HepG2 (cell line): Measurements from ENCODE around the gene RPTOR.

Source experiments
- ADNP ChIP-seq: sonication (generic); formaldehyde crosslinking; IDR thresholded peaks from 2 replicates; pipeline ENCODE4 v1.4.0; 2020; ENCODE audit warnings: missing genetic modification reagents
- AFF4 ChIP-seq: sonication (generic); formaldehyde crosslinking; IDR thresholded peaks from 2 replicates; pipeline ENCODE4 v1.4.0; 2020; ENCODE audit warnings: missing genetic modification reagents
- CTCF ChIP-seq: sonication (generic); formaldehyde crosslinking; IDR thresholded peaks from 2 replicates; pipeline ENCODE4 v1.5.0; 2020; ENCODE audit warnings: mild to moderate bottlenecking, missing genetic modification reagents, moderate library complexity
- KLF6 ChIP-seq: IDR thresholded peaks from 2 replicates; pipeline ENCODE4 v1.8.0; 2016; ENCODE audit warnings: missing biosample characterization, missing genetic modification reagents
- NBN ChIP-seq: fragments of 450-650 bp; conservative IDR thresholded peaks from 2 replicates; pipeline ENCODE4 v1.6.1; 2017
- PAWR ChIP-seq: sonication (generic); formaldehyde crosslinking; IDR thresholded peaks from 2 replicates; pipeline ENCODE4 v1.4.0; 2020; ENCODE audit warnings: missing genetic modification reagents, mild to moderate bottlenecking, borderline replicate concordance
- ZNF124 ChIP-seq: sonication (generic); formaldehyde crosslinking; IDR thresholded peaks from 2 replicates; pipeline ENCODE4 v1.4.0; 2020; ENCODE audit warnings: missing genetic modification reagents
- ZNF333 ChIP-seq: sonication (generic); formaldehyde crosslinking; IDR thresholded peaks from 2 replicates; pipeline ENCODE4 v1.4.0; 2020; ENCODE audit warnings: mild to moderate bottlenecking, missing genetic modification reagents, borderline replicate concordance

- no peak for TF ChIP-seq NBN
- no peak for TF ChIP-seq PAWR (CRISPR knock-in tag)
- TF ChIP-seq CTCF (CRISPR knock-in tag) = no peak
- no peak for TF ChIP-seq ZNF124
- no peak for TF ChIP-seq KLF6 (CRISPR knock-in tag)
- no peak for TF ChIP-seq ADNP (CRISPR knock-in tag)
- no peak for TF ChIP-seq ZNF333 (CRISPR knock-in tag)
- no peak for TF ChIP-seq AFF4
These were observed 292.0 kb downstream of the RPTOR start for GRCh38 chr17:80836658-80836965.
